ENCODE data around the gene HTR3C.

DNA sequence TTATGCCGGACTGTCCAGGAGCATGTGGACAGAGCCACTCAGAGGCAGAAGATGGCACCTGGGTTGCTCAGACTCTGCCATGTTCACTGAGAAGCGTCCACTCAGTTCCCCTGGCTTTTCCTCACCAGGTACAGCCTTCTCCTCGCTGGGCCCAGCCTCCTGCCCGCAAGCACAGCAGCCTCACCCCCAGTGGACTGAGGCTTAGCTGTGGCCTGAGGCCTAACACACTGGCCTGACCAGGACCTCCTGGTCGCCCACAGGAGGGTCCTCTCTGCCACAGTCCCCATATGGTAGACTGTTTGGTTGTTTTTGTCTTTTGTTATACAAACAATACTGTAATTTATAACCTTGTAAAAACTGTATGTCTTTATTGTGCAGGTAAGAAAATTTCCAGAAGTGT is 15.5 kb downstream of the HTR3C start:
- TF ChIP-seq POLR2A (IDR thresholded peaks at IDR 0.05) = no peak
- TF ChIP-seq, protein P1, sequence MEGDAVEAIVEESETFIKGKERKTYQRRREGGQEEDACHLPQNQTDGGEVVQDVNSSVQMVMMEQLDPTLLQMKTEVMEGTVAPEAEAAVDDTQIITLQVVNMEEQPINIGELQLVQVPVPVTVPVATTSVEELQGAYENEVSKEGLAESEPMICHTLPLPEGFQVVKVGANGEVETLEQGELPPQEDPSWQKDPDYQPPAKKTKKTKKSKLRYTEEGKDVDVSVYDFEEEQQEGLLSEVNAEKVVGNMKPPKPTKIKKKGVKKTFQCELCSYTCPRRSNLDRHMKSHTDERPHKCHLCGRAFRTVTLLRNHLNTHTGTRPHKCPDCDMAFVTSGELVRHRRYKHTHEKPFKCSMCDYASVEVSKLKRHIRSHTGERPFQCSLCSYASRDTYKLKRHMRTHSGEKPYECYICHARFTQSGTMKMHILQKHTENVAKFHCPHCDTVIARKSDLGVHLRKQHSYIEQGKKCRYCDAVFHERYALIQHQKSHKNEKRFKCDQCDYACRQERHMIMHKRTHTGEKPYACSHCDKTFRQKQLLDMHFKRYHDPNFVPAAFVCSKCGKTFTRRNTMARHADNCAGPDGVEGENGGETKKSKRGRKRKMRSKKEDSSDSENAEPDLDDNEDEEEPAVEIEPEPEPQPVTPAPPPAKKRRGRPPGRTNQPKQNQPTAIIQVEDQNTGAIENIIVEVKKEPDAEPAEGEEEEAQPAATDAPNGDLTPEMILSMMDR (IDR thresholded peaks at IDR 0.05) = no peak
